Measurements from ENCODE around the gene SAMD15.

SAMD15 gene

GRCh38 chr14:77439861-77440260 is 62.7 kb downstream of the SAMD15 start:
- no peak for DNase-seq (ENCODE audit: low spot score)
- in situ Hi-C loops (cut with MboI; ENCODE audit: low sequenced_read_pairs, unreplicated experiment) = no loop called here
- TF ChIP-seq, protein P1, sequence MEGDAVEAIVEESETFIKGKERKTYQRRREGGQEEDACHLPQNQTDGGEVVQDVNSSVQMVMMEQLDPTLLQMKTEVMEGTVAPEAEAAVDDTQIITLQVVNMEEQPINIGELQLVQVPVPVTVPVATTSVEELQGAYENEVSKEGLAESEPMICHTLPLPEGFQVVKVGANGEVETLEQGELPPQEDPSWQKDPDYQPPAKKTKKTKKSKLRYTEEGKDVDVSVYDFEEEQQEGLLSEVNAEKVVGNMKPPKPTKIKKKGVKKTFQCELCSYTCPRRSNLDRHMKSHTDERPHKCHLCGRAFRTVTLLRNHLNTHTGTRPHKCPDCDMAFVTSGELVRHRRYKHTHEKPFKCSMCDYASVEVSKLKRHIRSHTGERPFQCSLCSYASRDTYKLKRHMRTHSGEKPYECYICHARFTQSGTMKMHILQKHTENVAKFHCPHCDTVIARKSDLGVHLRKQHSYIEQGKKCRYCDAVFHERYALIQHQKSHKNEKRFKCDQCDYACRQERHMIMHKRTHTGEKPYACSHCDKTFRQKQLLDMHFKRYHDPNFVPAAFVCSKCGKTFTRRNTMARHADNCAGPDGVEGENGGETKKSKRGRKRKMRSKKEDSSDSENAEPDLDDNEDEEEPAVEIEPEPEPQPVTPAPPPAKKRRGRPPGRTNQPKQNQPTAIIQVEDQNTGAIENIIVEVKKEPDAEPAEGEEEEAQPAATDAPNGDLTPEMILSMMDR (IDR thresholded peaks at IDR 0.05; ENCODE audit: borderline replicate concordance, control extremely low read depth, extremely low read depth, insufficient read depth, missing control alignments) = no peak

Measured in GM13976 (cell line).